Measurements from ENCODE around the gene GPBP1.

Gene GPBP1

GRCh38 chr5:57311251-57311650 is 137.4 kb downstream of the GPBP1 start:
- Histone ChIP-seq H3K4me2 (ENCODE audit: insufficient read depth, low read length) (no peak overlapping the region), H3K4me3 (ENCODE audit: low read depth in 1 of 2, low read length in 2 of 2) (no peak overlapping the region), H3K27ac (ENCODE audit: low read length) (no peak overlapping the region), H3K27me3 (ENCODE audit: insufficient read depth, low read length, poor library complexity) (no peaks in the 10 kb centered on the region), H3K4me1 (ENCODE audit: insufficient read depth, low read length) (no peaks in the 10 kb centered on the region), H3K36me3 (ENCODE audit: insufficient read depth, low read length) (no peaks in the 10 kb centered on the region), H3K79me2 (ENCODE audit: insufficient read depth, low read length) (no peaks in the 10 kb centered on the region), H2AFZ (ENCODE audit: low read depth, low read length) (no peak overlapping the region), H4K20me1 (ENCODE audit: insufficient read depth, low read length) (no peaks in the 10 kb centered on the region), H3K9ac (ENCODE audit: low read depth, low read length) (no peak overlapping the region), H3K9me3 (ENCODE audit: insufficient read depth, low read length, severe bottlenecking) (peaks cover 20% of the 10 kb centered on the region)
- ATAC-seq (ENCODE audit: insufficient read depth, low read depth), result no peak
- no peak for DNase-seq
- no peak for TF ChIP-seq EZH2 (IDR thresholded peaks at IDR 0.05; ENCODE audit: borderline replicate concordance, low read depth, low read length, severe bottlenecking)
- no peak for TF ChIP-seq CTCF (IDR thresholded peaks at IDR 0.05; ENCODE audit: borderline replicate concordance, extremely low read depth, low read length, poor library complexity, severe bottlenecking)

- no peak for DNase-seq
- no peak overlapping the region for H3K27ac ChIP-seq (ENCODE audit: low read length)
- no peaks in the 10 kb centered on the region for H3K4me1 ChIP-seq (ENCODE audit: insufficient read depth, low read length)
- no peak overlapping the region for H3K4me3 ChIP-seq (ENCODE audit: low read depth in 1 of 2, low read length in 2 of 2)
- H2AFZ ChIP-seq (ENCODE audit: low read depth, low read length), result no peak overlapping the region
- H3K36me3 ChIP-seq (ENCODE audit: insufficient read depth, low read length), result no peaks in the 10 kb centered on the region
- H4K20me1 ChIP-seq (ENCODE audit: insufficient read depth, low read length), result no peaks in the 10 kb centered on the region
- H3K79me2 ChIP-seq (ENCODE audit: insufficient read depth, low read length), result no peaks in the 10 kb centered on the region
- H3K9ac ChIP-seq (ENCODE audit: low read depth, low read length), result no peak overlapping the region
- TF ChIP-seq CTCF (IDR thresholded peaks at IDR 0.05; ENCODE audit: borderline replicate concordance, extremely low read depth, low read length, poor library complexity, severe bottlenecking) (no peak), EZH2 (IDR thresholded peaks at IDR 0.05; ENCODE audit: borderline replicate concordance, low read depth, low read length, severe bottlenecking) (no peak)
- peaks cover 13% of the 10 kb centered on the region for H3K9me3 ChIP-seq (ENCODE audit: insufficient read depth, low read length, severe bottlenecking)
- H3K4me2 ChIP-seq (ENCODE audit: insufficient read depth, low read length), result no peak overlapping the region
- ATAC-seq (ENCODE audit: insufficient read depth, low read depth), result no peak
- no peaks in the 10 kb centered on the region for H3K27me3 ChIP-seq (ENCODE audit: insufficient read depth, low read length, poor library complexity)
These were observed 138.3 kb downstream of the GPBP1 start for GRCh38 chr5:57311921-57312735.

- Histone ChIP-seq H3K79me2 (ENCODE audit: insufficient read depth, low read length) (no peaks in the 10 kb centered on the region), H3K36me3 (ENCODE audit: insufficient read depth, low read length) (no peaks in the 10 kb centered on the region), H4K20me1 (ENCODE audit: insufficient read depth, low read length) (no peaks in the 10 kb centered on the region), H3K4me2 (ENCODE audit: insufficient read depth, low read length) (no peak overlapping the region), H3K9me3 (ENCODE audit: insufficient read depth, low read length, severe bottlenecking) (peaks cover 5% of the 10 kb centered on the region), H3K27me3 (ENCODE audit: insufficient read depth, low read length, poor library complexity) (no peaks in the 10 kb centered on the region), H3K9ac (ENCODE audit: low read depth, low read length) (no peak overlapping the region), H2AFZ (ENCODE audit: low read depth, low read length) (no peak overlapping the region), H3K4me3 (ENCODE audit: low read depth in 1 of 2, low read length in 2 of 2) (no peak overlapping the region), H3K4me1 (ENCODE audit: insufficient read depth, low read length) (peaks cover 3% of the 10 kb centered on the region; the same call in 1 of the 2 replicates), H3K27ac (ENCODE audit: low read length) (no peak overlapping the region)
- DNase-seq, result no peak
- no peak for ATAC-seq (ENCODE audit: insufficient read depth, low read depth)
- TF ChIP-seq CTCF (IDR thresholded peaks at IDR 0.05; ENCODE audit: borderline replicate concordance, extremely low read depth, low read length, poor library complexity, severe bottlenecking), result no peak
- TF ChIP-seq EZH2 (IDR thresholded peaks at IDR 0.05; ENCODE audit: borderline replicate concordance, low read depth, low read length, severe bottlenecking), result no peak
These were observed 139.9 kb downstream of the GPBP1 start for GRCh38 chr5:57313716-57314115.

Data from DND-41 (cell line).